AG04450 (cell line): Measurements from ENCODE around the gene TREH. TPM values are rescaled to one million over a fixed set of nuclear protein-coding genes. Genes with fewer than 3 reads are reported as not detected.
A peak's percentile ranks its signal among the peaks of the same experiment; 100 is the strongest.

Experiments
- CTCF ChIA-PET: fragments of 300-600, 350-600 bp; formaldehyde crosslinking; extraction: SDS; loops from one replicate; lab custom pipeline; 2022; ENCODE audit warnings: antibody characterized with exemption, inconsistent platforms; lab: Charles Lee
- POLR2A ChIA-PET: fragments of 350-600 bp; formaldehyde crosslinking; extraction: SDS; loops from one replicate; lab custom pipeline; 2021; ENCODE audit warnings: antibody characterized with exemption, inconsistent platforms; lab: Yijun Ruan, JAX
- DNase-seq: peaks from one replicate; pipeline ENCODE4 v3.0.0-alpha.2; 2011; ENCODE audit warnings: low read depth, low spot score
- H3K27ac ChIP-seq: one replicate; pipeline ENCODE4 v1.5.1; 2012; ENCODE audit warnings: low read depth, low read length, control low read depth
- H3K27me3 ChIP-seq: one replicate; pipeline ENCODE4 v1.6.0; 2012; ENCODE audit warnings: low read length; ENCODE audit not compliant: control insufficient read depth, insufficient read depth
- H3K4me3 ChIP-seq: 2 replicates; pipeline ENCODE4 v1.5.1; 2011; ENCODE audit warnings: mild to moderate bottlenecking, low read depth, low read length, control low read depth
- H3K9me3 ChIP-seq: 2 replicates; pipeline ENCODE4 v1.5.1; 2012; ENCODE audit warnings: low read length; ENCODE audit not compliant: control insufficient read depth, insufficient read depth
- polyA plus RNA-seq: library from polyadenylated mRNA; depleted of rRNA; stranded (reverse); fragments of >200 nt; gene quantifications from 2 replicates; pipeline ENCODE4 v1.2.3, GENCODE V29; 2011
- TF ChIP-seq, protein P1 (sequence below): IDR thresholded peaks from 2 replicates; pipeline ENCODE4 v1.5.1; 2011; ENCODE audit warnings: low read depth, low read length, control low read depth, inconsistent platforms

TREH gene
- polyA plus RNA-seq, 1 experiment, result not detected

GRCh38 chr11:118652681-118653181 lies 26.7 kb downstream of the TREH start:
- DNase-seq, result no peak
- ChIA-PET CTCF (no interaction called here), POLR2A (interaction anchor here (1.2 kb wide), 1 partner anchor 20 kb away, joined by 3 read pairs; no protein-coding TSS in a partner anchor)
- TF ChIP-seq, protein P1, sequence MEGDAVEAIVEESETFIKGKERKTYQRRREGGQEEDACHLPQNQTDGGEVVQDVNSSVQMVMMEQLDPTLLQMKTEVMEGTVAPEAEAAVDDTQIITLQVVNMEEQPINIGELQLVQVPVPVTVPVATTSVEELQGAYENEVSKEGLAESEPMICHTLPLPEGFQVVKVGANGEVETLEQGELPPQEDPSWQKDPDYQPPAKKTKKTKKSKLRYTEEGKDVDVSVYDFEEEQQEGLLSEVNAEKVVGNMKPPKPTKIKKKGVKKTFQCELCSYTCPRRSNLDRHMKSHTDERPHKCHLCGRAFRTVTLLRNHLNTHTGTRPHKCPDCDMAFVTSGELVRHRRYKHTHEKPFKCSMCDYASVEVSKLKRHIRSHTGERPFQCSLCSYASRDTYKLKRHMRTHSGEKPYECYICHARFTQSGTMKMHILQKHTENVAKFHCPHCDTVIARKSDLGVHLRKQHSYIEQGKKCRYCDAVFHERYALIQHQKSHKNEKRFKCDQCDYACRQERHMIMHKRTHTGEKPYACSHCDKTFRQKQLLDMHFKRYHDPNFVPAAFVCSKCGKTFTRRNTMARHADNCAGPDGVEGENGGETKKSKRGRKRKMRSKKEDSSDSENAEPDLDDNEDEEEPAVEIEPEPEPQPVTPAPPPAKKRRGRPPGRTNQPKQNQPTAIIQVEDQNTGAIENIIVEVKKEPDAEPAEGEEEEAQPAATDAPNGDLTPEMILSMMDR, result no peak
- peak overlapping the region; percentile 39 for H3K27ac ChIP-seq
- H3K4me3 ChIP-seq, result no peak overlapping the region
- no peaks in the 10 kb centered on the region for H3K27me3 ChIP-seq
- no peaks in the 10 kb centered on the region for H3K9me3 ChIP-seq

DNA sequence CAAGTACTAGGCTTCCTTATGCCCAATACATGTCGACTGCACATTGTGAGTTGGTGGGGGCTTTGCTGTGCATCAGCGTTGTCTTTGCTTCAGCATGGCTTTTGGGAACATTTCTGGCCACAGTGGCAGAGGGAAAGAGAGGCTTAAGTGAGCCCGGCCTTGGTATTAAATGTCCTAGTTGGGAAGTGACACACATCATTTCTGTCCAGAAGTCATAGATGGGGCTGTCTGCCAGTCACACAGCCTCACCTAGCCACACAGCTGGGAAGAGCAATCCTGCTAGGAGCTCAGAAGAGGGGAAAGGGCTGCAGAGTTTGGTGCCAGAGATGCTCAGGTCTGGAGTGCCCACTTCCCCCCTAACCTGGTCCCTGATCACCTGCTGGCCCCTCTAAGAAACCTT lies 27.6 kb downstream of the TREH start:
- ChIA-PET POLR2A (no interaction called here), CTCF (no interaction called here)
- no peak overlapping the region for H3K4me3 ChIP-seq
- TF ChIP-seq, protein P1, result no peak
- no peaks in the 10 kb centered on the region for H3K9me3 ChIP-seq
- H3K27ac ChIP-seq, result no peak overlapping the region
- no peak for DNase-seq
- H3K27me3 ChIP-seq, result no peaks in the 10 kb centered on the region

GRCh38 chr11:118650366-118650765 lies 29.1 kb downstream of the TREH start:
- H3K4me3 ChIP-seq, result no peak overlapping the region
- H3K27me3 ChIP-seq, result no peaks in the 10 kb centered on the region
- TF ChIP-seq, protein P1, result no peak
- POLR2A ChIA-PET, result no interaction called here
- H3K27ac ChIP-seq, result no peak overlapping the region
- no peak for DNase-seq
- CTCF ChIA-PET, result no interaction called here
- H3K9me3 ChIP-seq, result no peaks in the 10 kb centered on the region

GRCh38 chr11:118649941-118650340 lies 29.5 kb downstream of the TREH start:
- CTCF ChIA-PET, result no interaction called here
- no peak for DNase-seq
- POLR2A ChIA-PET, result no interaction called here
- Histone ChIP-seq H3K9me3 (no peaks in the 10 kb centered on the region), H3K27ac (no peak overlapping the region), H3K4me3 (no peak overlapping the region), H3K27me3 (no peaks in the 10 kb centered on the region)
- TF ChIP-seq, protein P1, result no peak

GRCh38 chr11:118648291-118648690 lies 31.2 kb downstream of the TREH start:
- no peaks in the 10 kb centered on the region for H3K9me3 ChIP-seq
- no peak overlapping the region for H3K27ac ChIP-seq
- H3K4me3 ChIP-seq, result no peak overlapping the region
- TF ChIP-seq, protein P1, result no peak
- ChIA-PET CTCF (interaction anchor here (1.9 kb wide), 1 partner anchor 12 kb away, joined by 7 read pairs; no protein-coding TSS in a partner anchor), POLR2A (interaction anchor here (0.9 kb wide), 1 partner anchor 9 kb away, joined by 3 read pairs; no protein-coding TSS in a partner anchor)
- H3K27me3 ChIP-seq, result no peaks in the 10 kb centered on the region
- no peak for DNase-seq
